Measurements from ENCODE around the gene SNED1. TPM values are rescaled to one million over a fixed set of nuclear protein-coding genes. Genes with fewer than 3 reads are reported as not detected.

The SNED1 gene
- 9.7 and 151 TPM in 2 replicates for total RNA-seq

DNA sequence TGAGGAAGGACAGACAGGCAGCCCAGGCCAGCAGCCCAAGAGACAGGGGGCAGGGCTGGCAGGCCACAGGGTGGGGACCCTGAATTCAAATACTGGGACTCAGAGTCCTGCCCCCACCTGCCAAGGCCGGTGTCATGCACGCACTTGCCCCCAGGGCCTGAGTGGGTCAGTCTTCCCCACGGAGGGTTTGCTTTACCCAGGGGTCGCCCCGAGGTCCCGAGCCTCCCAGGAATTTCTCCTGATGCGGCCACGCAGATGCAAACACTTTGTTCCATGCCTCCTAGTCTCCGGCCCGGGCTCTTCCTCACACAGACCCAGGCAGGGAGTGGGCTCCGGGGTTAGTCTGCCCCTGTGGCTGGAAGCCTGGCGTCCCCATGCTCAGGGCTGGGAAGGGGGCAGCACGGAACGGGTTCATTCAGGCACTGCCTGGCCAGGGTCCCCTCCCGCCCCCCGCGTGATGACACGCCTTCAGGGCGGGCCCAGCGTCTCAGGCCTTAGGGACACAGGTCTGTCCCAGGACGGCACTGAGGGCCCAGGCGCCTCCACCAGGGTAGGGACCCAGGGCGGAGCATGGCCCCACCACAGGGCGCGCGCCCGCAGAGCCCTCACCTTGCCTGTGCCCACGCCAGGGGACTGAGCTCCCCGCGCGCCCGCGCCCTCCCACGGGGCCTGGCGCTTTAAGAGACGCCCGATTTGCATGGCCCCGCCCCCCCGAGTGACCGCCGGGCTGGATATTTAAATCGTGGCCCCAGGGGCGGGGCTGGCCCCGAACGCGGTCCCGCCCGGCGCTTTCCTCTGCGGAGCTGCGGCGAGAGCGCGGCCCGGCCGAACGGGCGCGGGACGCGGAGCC is at the start of gene SNED1:
Gene SNED1 (plus strand): TSS at position 763 of the 850 bp plus-strand sequence. CDS start 220 bp downstream, outside the sequence.

DNA sequence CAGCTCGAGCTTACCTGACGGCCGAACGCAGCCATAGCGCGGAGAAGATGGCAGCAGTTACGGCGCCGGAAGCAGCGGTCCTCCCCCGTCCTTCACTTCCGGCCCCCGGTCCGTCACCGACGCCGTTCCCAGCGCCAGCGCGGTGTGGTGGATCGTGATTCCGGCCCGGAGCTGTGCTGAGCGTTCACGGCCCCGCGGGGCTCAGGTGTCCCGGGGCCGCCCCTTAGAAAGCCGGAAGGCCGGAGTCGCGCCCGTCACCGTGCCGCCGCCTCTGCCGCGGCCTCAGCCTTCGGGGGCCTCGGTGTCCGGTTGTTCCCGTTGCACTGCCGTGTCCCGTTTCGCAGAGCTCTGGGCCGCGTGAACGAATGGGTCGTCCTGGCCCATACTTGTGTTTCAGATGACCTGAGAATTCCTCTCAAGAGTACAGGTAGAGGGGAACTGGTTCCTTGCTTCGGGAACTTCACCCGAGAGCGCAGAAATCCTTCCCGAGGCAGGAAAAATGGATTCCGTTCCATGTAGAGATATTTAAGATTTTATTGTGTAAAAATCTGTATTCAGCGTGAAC is 103.9 kb downstream of the SNED1 start, which contains the start of gene MTERF4:
Gene MTERF4 (minus strand): TSS at position 49 of the 565 bp plus-strand sequence. CDS start 14 bp downstream, at position 35.

Other genes starting within 250 kb of the SNED1 start
- 2.7 TPM in 1 of 2 replicates, not detected in the other for gene KIF1A, start 178.4 kb upstream of the SNED1 start, total RNA-seq
- not detected in 2 replicates for gene AGXT, start 129.8 kb upstream of the SNED1 start, total RNA-seq
- not detected in 2 replicates for gene MAB21L4, start 102.5 kb upstream of the SNED1 start, total RNA-seq
- 0.80 TPM in 1 of 2 replicates, not detected in the other for gene CROCC2, start 92.3 kb upstream of the SNED1 start, total RNA-seq
- gene MTERF4, start 103.7 kb downstream of the SNED1 start, total RNA-seq, result 23.4 and 36.2 TPM in 2 replicates
- gene PASK, start 150.9 kb downstream of the SNED1 start, total RNA-seq, result 2.2 and 4.6 TPM in 2 replicates
- gene PPP1R7, start 151.8 kb downstream of the SNED1 start, total RNA-seq, result 49.8 and 73.3 TPM in 2 replicates
- 1.4 and 1.6 TPM in 2 replicates for gene ANO7, start 190.1 kb downstream of the SNED1 start, total RNA-seq